ENCODE measurements around the gene NR1D2. TPM values are rescaled to one million over a fixed set of nuclear protein-coding genes. Genes with fewer than 3 reads are reported as not detected.
"Not testable (repeated sequence)": the region's sequence is repeated elsewhere in the genome, so short reads cannot be mapped to it uniquely, and the experiment has no call there.

Gene NR1D2
- total RNA-seq, 1 donor from 2014 or later = 17.2 TPM

- no peaks in the 10 kb centered on the region for H3K9me3 Mint-ChIP-seq (ENCODE audit: unreplicated experiment)
- H3K4me1 Mint-ChIP-seq (ENCODE audit: unreplicated experiment) = peaks cover 4% of the 10 kb centered on the region
- peak; percentile 90 for TF ChIP-seq CTCF (IDR thresholded peaks at IDR 0.05; ENCODE audit: unreplicated experiment)
- peak; percentile 81 for DNase-seq (ENCODE audit: low spot score)
- H3K27ac Mint-ChIP-seq (ENCODE audit: unreplicated experiment) = no peak overlapping the region
- H3K4me3 Mint-ChIP-seq (ENCODE audit: unreplicated experiment) = no peak overlapping the region
- H3K27me3 Mint-ChIP-seq (ENCODE audit: unreplicated experiment) = peaks cover 2% of the 10 kb centered on the region
- no peaks in the 10 kb centered on the region for H3K36me3 Mint-ChIP-seq (ENCODE audit: low read depth, unreplicated experiment)
These were observed 54.0 kb downstream of the NR1D2 start for GRCh38 chr3:23999012-23999641.

GRCh38 chr3:24002129-24002528 lies 57.0 kb downstream of the NR1D2 start:
- Mint-ChIP-seq H3K4me1 (ENCODE audit: unreplicated experiment) (peaks cover 6% of the 10 kb centered on the region), H3K27ac (ENCODE audit: unreplicated experiment) (no peak overlapping the region), H3K27me3 (ENCODE audit: unreplicated experiment) (peaks cover 2% of the 10 kb centered on the region), H3K9me3 (ENCODE audit: unreplicated experiment) (no peaks in the 10 kb centered on the region), H3K4me3 (ENCODE audit: unreplicated experiment) (peak overlapping the region; percentile 7), H3K36me3 (ENCODE audit: low read depth, unreplicated experiment) (no peaks in the 10 kb centered on the region)
- DNase-seq (ENCODE audit: low spot score) = no peak
- no peak for TF ChIP-seq CTCF (IDR thresholded peaks at IDR 0.05; ENCODE audit: unreplicated experiment)

- TF ChIP-seq CTCF (IDR thresholded peaks at IDR 0.05; ENCODE audit: unreplicated experiment) = no peak
- Mint-ChIP-seq H3K9me3 (ENCODE audit: unreplicated experiment) (no peaks in the 10 kb centered on the region), H3K4me3 (ENCODE audit: unreplicated experiment) (no peak overlapping the region), H3K27me3 (ENCODE audit: unreplicated experiment) (peaks cover 2% of the 10 kb centered on the region), H3K27ac (ENCODE audit: unreplicated experiment) (no peak overlapping the region), H3K36me3 (ENCODE audit: low read depth, unreplicated experiment) (no peaks in the 10 kb centered on the region), H3K4me1 (ENCODE audit: unreplicated experiment) (peaks cover 6% of the 10 kb centered on the region)
- no peak for DNase-seq (ENCODE audit: low spot score)
These were observed 58.4 kb downstream of the NR1D2 start for GRCh38 chr3:24003466-24003865.

GRCh38 chr3:24004171-24004938 lies 59.3 kb downstream of the NR1D2 start:
- DNase-seq (ENCODE audit: low spot score) = no peak
- Mint-ChIP-seq H3K9me3 (ENCODE audit: unreplicated experiment) (no peaks in the 10 kb centered on the region), H3K4me3 (ENCODE audit: unreplicated experiment) (no peak overlapping the region), H3K4me1 (ENCODE audit: unreplicated experiment) (peaks cover 3% of the 10 kb centered on the region), H3K27me3 (ENCODE audit: unreplicated experiment) (peaks cover 2% of the 10 kb centered on the region), H3K36me3 (ENCODE audit: low read depth, unreplicated experiment) (no peaks in the 10 kb centered on the region), H3K27ac (ENCODE audit: unreplicated experiment) (no peak overlapping the region)
- no peak for TF ChIP-seq CTCF (IDR thresholded peaks at IDR 0.05; ENCODE audit: unreplicated experiment)

GRCh38 chr3:24005669-24006068 lies 60.6 kb downstream of the NR1D2 start:
- Mint-ChIP-seq H3K9me3 (ENCODE audit: unreplicated experiment) (no peaks in the 10 kb centered on the region), H3K36me3 (ENCODE audit: low read depth, unreplicated experiment) (no peaks in the 10 kb centered on the region), H3K27me3 (ENCODE audit: unreplicated experiment) (peaks cover 2% of the 10 kb centered on the region), H3K4me1 (ENCODE audit: unreplicated experiment) (peaks cover 3% of the 10 kb centered on the region), H3K4me3 (ENCODE audit: unreplicated experiment) (no peak overlapping the region), H3K27ac (ENCODE audit: unreplicated experiment) (no peak overlapping the region)
- DNase-seq (ENCODE audit: low spot score) = no peak
- no peak for TF ChIP-seq CTCF (IDR thresholded peaks at IDR 0.05; ENCODE audit: unreplicated experiment)

GRCh38 chr3:24010834-24011233 lies 65.7 kb downstream of the NR1D2 start:
- H3K27ac Mint-ChIP-seq (ENCODE audit: unreplicated experiment); H3K9me3 Mint-ChIP-seq (ENCODE audit: unreplicated experiment); H3K4me1 Mint-ChIP-seq (ENCODE audit: unreplicated experiment); H3K4me3 Mint-ChIP-seq (ENCODE audit: unreplicated experiment); H3K36me3 Mint-ChIP-seq (ENCODE audit: low read depth, unreplicated experiment); H3K27me3 Mint-ChIP-seq (ENCODE audit: unreplicated experiment); DNase-seq (ENCODE audit: low spot score): not testable (repeated sequence)
